Measurements from ENCODE around the gene TEKT3. TPM values are rescaled to one million over a fixed set of nuclear protein-coding genes. Genes with fewer than 3 reads are reported as not detected.
A peak's percentile ranks its signal among the peaks of the same experiment; 100 is the strongest.

The TEKT3 gene
- total RNA-seq, 1 experiment from 2014 or later = 0.64 TPM

GRCh38 chr17:15260376-15261257 is 80.8 kb downstream of the TEKT3 start:
- DNase-seq (ENCODE audit: low read depth) = peak; percentile 77
- in situ Hi-C loops (cut with HindIII; ENCODE audit: low pct_unique_long_range_greater_than_20kb, low sequenced_read_pairs) = no loop called here

GRCh38 chr17:15257796-15258512 is 83.4 kb downstream of the TEKT3 start:
- no peak for DNase-seq (ENCODE audit: low read depth)
- in situ Hi-C loops (cut with HindIII; ENCODE audit: low pct_unique_long_range_greater_than_20kb, low sequenced_read_pairs) = no loop called here

- peak; percentile 64 for DNase-seq (ENCODE audit: low read depth)
- in situ Hi-C loops (cut with HindIII; ENCODE audit: low pct_unique_long_range_greater_than_20kb, low sequenced_read_pairs) = no loop called here
Observed at GRCh38 chr17:15257258-15257788, 84.1 kb downstream of the TEKT3 start.

GRCh38 chr17:15256689-15257088 is 84.7 kb downstream of the TEKT3 start:
- no peak for DNase-seq (ENCODE audit: low read depth)
- in situ Hi-C loops (cut with HindIII; ENCODE audit: low pct_unique_long_range_greater_than_20kb, low sequenced_read_pairs) = no loop called here

GRCh38 chr17:15255713-15256454 is 85.5 kb downstream of the TEKT3 start:
- in situ Hi-C loops (cut with HindIII; ENCODE audit: low pct_unique_long_range_greater_than_20kb, low sequenced_read_pairs) = no loop called here
- no peak for DNase-seq (ENCODE audit: low read depth)

Other genes with a start within 250 kb of the TEKT3 start
- gene PMP22, start 76.3 kb downstream of the TEKT3 start, total RNA-seq (2014; rRNA removed; shearing (Covaris generic); ENCODE audit: low replicate concordance) = 8.7 and 13.6 TPM in 2 replicates
- 1.7 TPM in 1 of 2 replicates, not detected in the other for gene CDRT4, start 126.0 kb upstream of the TEKT3 start, total RNA-seq (2014; rRNA removed; shearing (Covaris generic); ENCODE audit: low replicate concordance)
- 9.2 and 14.7 TPM in 2 replicates for gene TVP23C, start 221.9 kb upstream of the TEKT3 start, total RNA-seq (2014; rRNA removed; shearing (Covaris generic); ENCODE audit: low replicate concordance)